WTC11 (cell line): ENCODE measurements around the gene C10orf90.

Source experiments
- CTCF ChIP-seq: fragments of 200-600 bp; IDR thresholded peaks from 2 replicates; pipeline ENCODE4 v1.8.0; 2022; ENCODE audit warnings: antibody characterized with exemption
- ETV6 ChIP-seq: sonication (generic); formaldehyde crosslinking; IDR thresholded peaks from 2 replicates; pipeline ENCODE4 v1.8.1; 2022; ENCODE audit warnings: mild to moderate bottlenecking, missing genetic modification reagents
- FOXP4 ChIP-seq: sonication (generic); formaldehyde crosslinking; IDR thresholded peaks from 2 replicates; pipeline ENCODE4 v1.8.0; 2022; ENCODE audit warnings: mild to moderate bottlenecking, missing genetic modification reagents
- MAX ChIP-seq: sonication (generic); formaldehyde crosslinking; IDR thresholded peaks from 2 replicates; pipeline ENCODE4 v1.8.0; 2022; ENCODE audit warnings: mild to moderate bottlenecking, missing genetic modification reagents
- SP1 ChIP-seq: sonication (generic); formaldehyde crosslinking; conservative IDR thresholded peaks from 2 replicates; pipeline ENCODE4 v1.8.1; 2022; ENCODE audit warnings: missing genetic modification reagents
- TEAD4 ChIP-seq: sonication (generic); formaldehyde crosslinking; IDR thresholded peaks from 2 replicates; pipeline ENCODE4 v1.8.0; 2022; ENCODE audit warnings: mild to moderate bottlenecking, missing genetic modification reagents
- ZNF121 ChIP-seq: sonication (generic); formaldehyde crosslinking; IDR thresholded peaks from 2 replicates; pipeline ENCODE4 v1.8.0; 2023; ENCODE audit warnings: missing genetic modification reagents
- ZSCAN18 ChIP-seq: fragments of 250-450 bp; sonication (Bioruptor Pico); IDR thresholded peaks from 2 replicates; pipeline ENCODE4 v2.1.2; 2022; ENCODE audit warnings: mild to moderate bottlenecking, moderate library complexity
- TF ChIP-seq, protein P1 (sequence below): sonication (generic); formaldehyde crosslinking; IDR thresholded peaks from 2 replicates; pipeline ENCODE4 v1.8.1; 2023; ENCODE audit warnings: mild to moderate bottlenecking, missing genetic modification reagents, moderate library complexity

DNA sequence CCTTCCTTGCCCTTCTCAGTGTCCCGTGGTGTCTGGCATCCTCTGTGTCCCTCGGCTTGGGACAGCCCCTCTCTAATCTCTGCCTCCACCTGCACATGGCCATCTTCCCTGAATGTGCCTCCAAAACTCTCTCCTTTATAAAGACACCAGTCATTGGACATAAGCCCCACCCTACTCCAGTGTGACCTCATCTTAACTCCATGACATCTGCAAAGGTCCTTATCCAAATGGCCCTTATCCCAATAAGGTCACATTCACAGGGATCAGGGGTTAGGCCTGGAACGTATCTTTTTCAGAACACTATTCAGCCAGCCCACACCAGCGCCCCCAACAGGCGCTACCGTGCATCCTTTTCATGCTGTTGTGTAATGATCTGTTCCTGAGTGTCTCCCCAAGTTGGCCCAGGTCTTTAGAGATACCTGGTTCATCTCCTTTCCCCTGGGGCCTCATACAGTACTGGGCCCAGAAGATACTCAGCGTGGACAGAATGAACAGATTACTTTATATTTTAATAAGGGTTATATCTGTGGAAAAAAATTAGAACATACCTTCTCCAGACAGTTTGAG, 149.7 kb downstream of the C10orf90 start:
- TF ChIP-seq ZNF121 (no peak), CTCF (no peak), ETV6 (CRISPR knock-in tag) (no peak), MAX (no peak), TEAD4 (CRISPR knock-in tag) (no peak), SP1 (CRISPR knock-in tag) (no peak), ZSCAN18 (CRISPR knock-in tag) (no peak), FOXP4 (CRISPR knock-in tag) (no peak)
- TF ChIP-seq, protein P1, sequence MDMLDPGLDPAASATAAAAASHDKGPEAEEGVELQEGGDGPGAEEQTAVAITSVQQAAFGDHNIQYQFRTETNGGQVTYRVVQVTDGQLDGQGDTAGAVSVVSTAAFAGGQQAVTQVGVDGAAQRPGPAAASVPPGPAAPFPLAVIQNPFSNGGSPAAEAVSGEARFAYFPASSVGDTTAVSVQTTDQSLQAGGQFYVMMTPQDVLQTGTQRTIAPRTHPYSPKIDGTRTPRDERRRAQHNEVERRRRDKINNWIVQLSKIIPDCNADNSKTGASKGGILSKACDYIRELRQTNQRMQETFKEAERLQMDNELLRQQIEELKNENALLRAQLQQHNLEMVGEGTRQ (CRISPR knock-in tag) = no peak
